ENCODE results near the gene RTP1. TPM values are rescaled to one million over a fixed set of nuclear protein-coding genes. Genes with fewer than 3 reads are reported as not detected.
"Not testable (repeated sequence)": the region's sequence is repeated elsewhere in the genome, so short reads cannot be mapped to it uniquely, and the experiment has no call there.

The RTP1 gene
- total RNA-seq, 1 donor from 2014 or later = not detected

DNA sequence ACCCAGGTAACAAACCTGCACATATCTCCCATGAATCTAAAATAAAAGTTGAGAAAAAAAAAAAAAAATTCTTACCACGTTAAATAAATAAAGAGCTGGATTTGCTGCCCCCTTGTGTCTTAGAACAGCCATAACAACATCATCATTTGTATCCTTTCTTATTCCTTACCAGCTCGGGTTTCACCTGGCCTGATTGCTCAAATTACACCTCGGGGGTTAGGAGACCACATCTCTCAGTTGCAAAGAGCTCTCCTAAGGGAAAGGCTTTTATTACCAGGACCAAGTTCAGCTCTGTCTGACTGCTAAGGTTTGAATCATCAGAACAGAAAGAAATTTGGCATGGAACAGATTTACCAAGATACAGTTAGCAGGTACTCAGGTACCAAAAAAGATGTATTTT is 32.1 kb upstream of the RTP1 start:
- H3K36me3 Mint-ChIP-seq (ENCODE audit: unreplicated experiment) = no peaks in the 10 kb centered on the region
- peaks cover 39% of the 10 kb centered on the region for H3K27me3 Mint-ChIP-seq (ENCODE audit: unreplicated experiment)
- TF ChIP-seq, protein P1, sequence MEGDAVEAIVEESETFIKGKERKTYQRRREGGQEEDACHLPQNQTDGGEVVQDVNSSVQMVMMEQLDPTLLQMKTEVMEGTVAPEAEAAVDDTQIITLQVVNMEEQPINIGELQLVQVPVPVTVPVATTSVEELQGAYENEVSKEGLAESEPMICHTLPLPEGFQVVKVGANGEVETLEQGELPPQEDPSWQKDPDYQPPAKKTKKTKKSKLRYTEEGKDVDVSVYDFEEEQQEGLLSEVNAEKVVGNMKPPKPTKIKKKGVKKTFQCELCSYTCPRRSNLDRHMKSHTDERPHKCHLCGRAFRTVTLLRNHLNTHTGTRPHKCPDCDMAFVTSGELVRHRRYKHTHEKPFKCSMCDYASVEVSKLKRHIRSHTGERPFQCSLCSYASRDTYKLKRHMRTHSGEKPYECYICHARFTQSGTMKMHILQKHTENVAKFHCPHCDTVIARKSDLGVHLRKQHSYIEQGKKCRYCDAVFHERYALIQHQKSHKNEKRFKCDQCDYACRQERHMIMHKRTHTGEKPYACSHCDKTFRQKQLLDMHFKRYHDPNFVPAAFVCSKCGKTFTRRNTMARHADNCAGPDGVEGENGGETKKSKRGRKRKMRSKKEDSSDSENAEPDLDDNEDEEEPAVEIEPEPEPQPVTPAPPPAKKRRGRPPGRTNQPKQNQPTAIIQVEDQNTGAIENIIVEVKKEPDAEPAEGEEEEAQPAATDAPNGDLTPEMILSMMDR (IDR thresholded peaks at IDR 0.05) = peak; percentile 79
- DNase-seq (ENCODE audit: extremely low spot score, unreplicated experiment) = no peak
- H3K4me3 Mint-ChIP-seq (ENCODE audit: unreplicated experiment) = no peak overlapping the region
- no peaks in the 10 kb centered on the region for H3K9me3 Mint-ChIP-seq (ENCODE audit: unreplicated experiment)
- peaks cover 8% of the 10 kb centered on the region for H3K4me1 Mint-ChIP-seq (ENCODE audit: unreplicated experiment)
- no peak overlapping the region for H3K27ac Mint-ChIP-seq (ENCODE audit: unreplicated experiment)

DNA sequence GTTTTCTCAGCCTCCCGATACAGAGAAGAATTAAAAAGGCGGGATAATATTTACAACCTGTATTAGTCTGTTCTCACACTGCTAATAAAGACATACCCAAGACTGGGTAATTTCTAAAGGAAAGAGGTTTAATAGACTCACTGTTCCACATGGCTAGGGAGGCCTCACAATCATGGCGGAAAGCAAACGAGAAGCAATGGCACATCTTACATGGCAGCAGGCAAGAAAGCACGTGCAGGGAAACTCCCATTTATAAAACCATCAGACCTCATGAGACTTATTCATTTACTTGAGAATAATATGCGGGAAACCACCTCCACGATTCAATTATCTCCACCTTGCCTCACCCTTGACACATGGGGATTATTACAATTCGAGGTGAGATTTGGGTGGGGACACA is 30.5 kb upstream of the RTP1 start:
- TF ChIP-seq, protein P1 (IDR thresholded peaks at IDR 0.05) = no peak
- Mint-ChIP-seq H3K4me1 (ENCODE audit: unreplicated experiment) (peaks cover 9% of the 10 kb centered on the region), H3K27me3 (ENCODE audit: unreplicated experiment) (peaks cover 27% of the 10 kb centered on the region), H3K27ac (ENCODE audit: unreplicated experiment) (no peak overlapping the region), H3K36me3 (ENCODE audit: unreplicated experiment) (no peaks in the 10 kb centered on the region), H3K4me3 (ENCODE audit: unreplicated experiment) (no peak overlapping the region), H3K9me3 (ENCODE audit: unreplicated experiment) (no peaks in the 10 kb centered on the region)
- no peak for DNase-seq (ENCODE audit: extremely low spot score, unreplicated experiment)

DNA sequence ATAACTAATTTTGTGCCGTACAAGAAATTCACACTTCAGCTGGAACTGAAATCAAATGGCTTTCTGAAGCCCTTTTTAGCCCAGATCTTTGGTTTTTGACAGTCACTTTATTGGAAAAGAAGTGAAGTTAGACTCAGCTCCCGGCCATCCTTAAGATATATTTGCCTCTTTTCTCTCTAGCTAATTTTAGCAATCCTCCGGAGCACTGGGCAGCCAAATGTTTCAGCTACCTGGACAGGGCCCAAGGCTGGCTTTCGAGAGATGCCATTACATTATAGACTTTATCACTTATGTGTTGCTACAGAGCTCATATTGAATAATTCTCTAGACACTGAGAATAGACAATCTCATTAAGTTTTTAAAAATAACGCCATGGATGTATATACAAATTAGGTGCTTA is 29.5 kb upstream of the RTP1 start:
- no peak for DNase-seq (ENCODE audit: extremely low spot score, unreplicated experiment)
- Mint-ChIP-seq H3K27ac (ENCODE audit: unreplicated experiment) (no peak overlapping the region), H3K4me3 (ENCODE audit: unreplicated experiment) (no peak overlapping the region), H3K9me3 (ENCODE audit: unreplicated experiment) (no peaks in the 10 kb centered on the region), H3K36me3 (ENCODE audit: unreplicated experiment) (no peaks in the 10 kb centered on the region), H3K4me1 (ENCODE audit: unreplicated experiment) (peaks cover 9% of the 10 kb centered on the region), H3K27me3 (ENCODE audit: unreplicated experiment) (peaks cover 21% of the 10 kb centered on the region)
- TF ChIP-seq, protein P1 (IDR thresholded peaks at IDR 0.05) = no peak

DNA sequence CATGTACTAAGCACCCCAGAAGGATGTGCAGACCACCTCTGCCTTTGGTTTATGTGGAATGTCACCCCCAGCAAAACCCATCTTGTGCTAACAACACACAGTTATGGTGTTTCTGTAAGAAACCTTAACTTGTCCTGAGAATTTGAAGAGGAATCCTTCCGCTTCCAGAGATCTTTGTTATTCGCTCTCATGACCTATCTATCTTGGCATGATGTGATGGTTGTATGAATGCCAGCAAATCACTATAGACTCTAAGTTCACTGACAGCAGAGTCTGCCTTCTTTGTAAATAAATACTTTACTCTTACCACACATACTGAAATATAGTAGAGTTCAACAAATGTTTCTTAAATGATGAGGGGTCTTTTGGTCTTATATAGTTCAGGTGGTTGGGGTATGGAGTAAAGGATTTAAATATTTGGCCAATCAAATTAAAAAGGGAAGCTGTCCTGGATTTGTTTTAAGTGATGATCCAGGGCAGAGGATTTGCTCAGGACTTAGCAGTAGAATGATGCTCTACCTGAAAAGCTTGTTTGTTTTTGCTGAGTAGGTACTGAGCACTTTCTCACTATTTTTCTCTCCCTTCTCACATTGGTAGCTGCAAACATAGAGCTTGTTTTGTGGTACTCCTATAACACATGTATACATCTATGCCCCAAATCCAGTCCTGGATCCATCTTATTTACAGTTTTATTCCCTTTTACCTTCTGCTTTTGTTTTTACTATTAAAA is 27.9 kb upstream of the RTP1 start:
- no peak for DNase-seq (ENCODE audit: extremely low spot score, unreplicated experiment)
- no peaks in the 10 kb centered on the region for H3K9me3 Mint-ChIP-seq (ENCODE audit: unreplicated experiment)
- peaks cover 13% of the 10 kb centered on the region for H3K27me3 Mint-ChIP-seq (ENCODE audit: unreplicated experiment)
- no peak overlapping the region for H3K27ac Mint-ChIP-seq (ENCODE audit: unreplicated experiment)
- H3K36me3 Mint-ChIP-seq (ENCODE audit: unreplicated experiment) = no peaks in the 10 kb centered on the region
- TF ChIP-seq, protein P1 (IDR thresholded peaks at IDR 0.05) = no peak
- H3K4me1 Mint-ChIP-seq (ENCODE audit: unreplicated experiment) = peaks cover 19% of the 10 kb centered on the region
- no peak overlapping the region for H3K4me3 Mint-ChIP-seq (ENCODE audit: unreplicated experiment)

DNA sequence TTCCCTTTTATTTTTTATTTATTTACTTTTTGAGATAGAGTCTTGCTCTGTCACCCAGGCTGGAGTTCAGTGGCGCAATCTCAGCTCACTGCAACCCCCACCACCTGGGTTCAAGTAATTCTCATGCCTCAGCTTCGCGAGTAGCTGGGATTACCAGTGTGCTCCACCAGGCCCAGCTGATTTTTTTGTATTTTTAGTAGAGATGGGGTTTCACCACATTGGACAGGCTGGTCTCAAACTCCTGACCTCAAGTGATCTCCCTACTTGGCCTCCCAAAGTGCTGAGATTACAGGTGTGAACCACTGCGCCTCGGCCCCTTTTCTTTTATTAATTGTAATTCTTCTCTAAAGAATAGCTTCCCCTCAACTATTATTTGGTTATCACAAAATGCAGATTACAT is 26.4 kb upstream of the RTP1 start:
- not testable (repeated sequence) for DNase-seq (ENCODE audit: extremely low spot score, unreplicated experiment); H3K36me3 Mint-ChIP-seq (ENCODE audit: unreplicated experiment); H3K9me3 Mint-ChIP-seq (ENCODE audit: unreplicated experiment); H3K27ac Mint-ChIP-seq (ENCODE audit: unreplicated experiment); H3K4me3 Mint-ChIP-seq (ENCODE audit: unreplicated experiment); H3K27me3 Mint-ChIP-seq (ENCODE audit: unreplicated experiment)
- H3K4me1 Mint-ChIP-seq (ENCODE audit: unreplicated experiment) = peaks cover 15% of the 10 kb centered on the region

Measured in osteocyte (in vitro differentiated cells).